NCI-H345 treated with DMSO at 0.1 percent for 48 hours (cell line): ENCODE data around the gene CASP4.
"Not testable (repeated sequence)": the region's sequence is repeated elsewhere in the genome, so short reads cannot be mapped to it uniquely, and the experiment has no call there.

ENCODE experiments used
- DNase-seq: peaks from one replicate; lab custom pipeline; 2025; ENCODE audit not compliant: unreplicated experiment; lab: John Stamatoyannopoulos, UW

The CASP4 gene

GRCh38 chr11:104968355-104968855 lies at the start of gene CASP4:
Gene CASP4 (minus strand): TSS chr11:104968574. CDS start chr11:104968525, 49 bp downstream.
- DNase-seq = peak; percentile 12

GRCh38 chr11:105007463-105007862 lies 39.1 kb upstream of the CASP4 start:
- DNase-seq = no peak

GRCh38 chr11:105005451-105005845 lies 37.1 kb upstream of the CASP4 start:
- no peak for DNase-seq

- DNase-seq = no peak
These were observed 35.6 kb upstream of the CASP4 start for GRCh38 chr11:105004021-105004420.

- no peak for DNase-seq
These were observed 34.8 kb upstream of the CASP4 start for GRCh38 chr11:105003151-105003550.

- DNase-seq = no peak
These were observed 32.4 kb upstream of the CASP4 start for GRCh38 chr11:105000797-105001196.

- no peak for DNase-seq
These were observed 31.8 kb upstream of the CASP4 start for GRCh38 chr11:105000167-105000566.

- DNase-seq = no peak
These were observed 31.3 kb upstream of the CASP4 start for GRCh38 chr11:104999721-105000120.

GRCh38 chr11:104997288-104997687 lies 28.9 kb upstream of the CASP4 start:
- DNase-seq = no peak

- peak; percentile 96 for DNase-seq
These were observed 26.6 kb upstream of the CASP4 start for GRCh38 chr11:104995001-104995408.

GRCh38 chr11:104992781-104993180 lies 24.4 kb upstream of the CASP4 start:
- no peak for DNase-seq

GRCh38 chr11:104991994-104992393 lies 23.6 kb upstream of the CASP4 start:
- no peak for DNase-seq

- DNase-seq = no peak
These were observed 16.4 kb upstream of the CASP4 start for GRCh38 chr11:104984808-104985207.

GRCh38 chr11:104979839-104980238 lies 11.5 kb upstream of the CASP4 start:
- no peak for DNase-seq

GRCh38 chr11:104973616-104974015 lies 5.2 kb upstream of the CASP4 start:
- no peak for DNase-seq

GRCh38 chr11:104972924-104973323 lies 4.5 kb upstream of the CASP4 start:
- DNase-seq = not testable (repeated sequence)

- DNase-seq = no peak
These were observed 2.4 kb upstream of the CASP4 start for GRCh38 chr11:104970756-104971155.

- no peak for DNase-seq
These were observed 742 bp upstream of the CASP4 start for GRCh38 chr11:104968856-104969776.

- no peak for DNase-seq
These were observed 630 bp downstream of the CASP4 start for GRCh38 chr11:104967534-104968354.

- no peak for DNase-seq
These were observed 2.6 kb downstream of the CASP4 start for GRCh38 chr11:104965735-104966134.

- no peak for DNase-seq
These were observed 4.1 kb downstream of the CASP4 start for GRCh38 chr11:104964247-104964646.

- no peak for DNase-seq
These were observed 5.5 kb downstream of the CASP4 start for GRCh38 chr11:104962852-104963251.
